Glomerular visceral epithelial cell (primary cell): Measurements from ENCODE around the gene MLEC.

Source experiments
- DNase-seq: peaks from one replicate; pipeline ENCODE4 v3.0.0-alpha.2; 2016; ENCODE audit errors: extremely low spot score

The MLEC gene

GRCh38 chr12:120686690-120687577, at the start of gene MLEC:
Gene MLEC (plus strand): TSS chr12:120687149. CDS start chr12:120687297, 148 bp downstream.
- peak; percentile 97 for DNase-seq

GRCh38 chr12:120639771-120640721, 46.9 kb upstream of the MLEC start, which contains the start of gene CABP1:
Gene CABP1 (plus strand): TSS chr12:120640626. CDS start chr12:120640686, 60 bp downstream.
- DNase-seq = peak; percentile 11

GRCh38 chr12:120640861-120641833, 45.8 kb upstream of the MLEC start:
- DNase-seq = peak; percentile 46

GRCh38 chr12:120642121-120642520, 44.8 kb upstream of the MLEC start:
- DNase-seq = no peak

GRCh38 chr12:120642826-120643225, 44.1 kb upstream of the MLEC start:
- DNase-seq = no peak

- no peak for DNase-seq
Measured at GRCh38 chr12:120643574-120643973, 43.4 kb upstream of the MLEC start.

- DNase-seq = no peak
Measured at GRCh38 chr12:120646044-120646443, 40.9 kb upstream of the MLEC start.

- DNase-seq = no peak
Measured at GRCh38 chr12:120647375-120647755, 39.6 kb upstream of the MLEC start.

- no peak for DNase-seq
Measured at GRCh38 chr12:120649442-120650232, 37.3 kb upstream of the MLEC start.

GRCh38 chr12:120650233-120650690, 36.7 kb upstream of the MLEC start:
- DNase-seq = no peak

GRCh38 chr12:120651821-120652220, 35.1 kb upstream of the MLEC start:
- DNase-seq = no peak

GRCh38 chr12:120652656-120653435, 34.1 kb upstream of the MLEC start:
- DNase-seq = no peak

- DNase-seq = no peak
Measured at GRCh38 chr12:120653611-120654010, 33.3 kb upstream of the MLEC start.

- DNase-seq = no peak
Measured at GRCh38 chr12:120654656-120655055, 32.3 kb upstream of the MLEC start.

GRCh38 chr12:120656008-120656407, 30.9 kb upstream of the MLEC start:
- no peak for DNase-seq

- DNase-seq = no peak
Measured at GRCh38 chr12:120658286-120659150, 28.4 kb upstream of the MLEC start.

GRCh38 chr12:120659151-120659525, 27.8 kb upstream of the MLEC start:
- DNase-seq = no peak

GRCh38 chr12:120661432-120661831, 25.5 kb upstream of the MLEC start:
- DNase-seq = no peak

GRCh38 chr12:120662879-120663278, 24.1 kb upstream of the MLEC start:
- no peak for DNase-seq
